ENCODE measurements around the gene TMEM17.

The TMEM17 gene

GRCh38 chr2:62471404-62471803 is 34.6 kb downstream of the TMEM17 start:
- DNase-seq: no peak

- no peak for DNase-seq
Measured at GRCh38 chr2:62469548-62469947, 36.4 kb downstream of the TMEM17 start.

DNA sequence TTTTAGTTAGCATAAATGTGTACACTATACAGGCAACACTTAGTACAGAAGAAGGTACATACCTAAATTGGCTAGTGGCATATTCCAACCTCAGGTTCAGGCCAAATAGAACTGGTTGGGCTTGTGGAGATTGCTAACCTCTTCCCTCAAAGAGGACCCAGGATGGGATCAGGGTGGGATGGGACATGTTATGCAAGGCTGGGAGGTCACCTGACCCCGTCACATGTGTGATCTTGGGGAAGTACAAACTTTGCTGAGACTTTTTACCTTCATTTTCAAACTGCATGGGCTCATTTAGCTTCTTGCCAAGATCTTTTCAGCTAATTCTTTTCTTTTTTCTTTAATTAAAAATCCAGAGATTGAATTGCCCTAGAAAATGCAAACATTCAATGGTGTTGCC is 36.9 kb downstream of the TMEM17 start:
- DNase-seq: no peak

DNA sequence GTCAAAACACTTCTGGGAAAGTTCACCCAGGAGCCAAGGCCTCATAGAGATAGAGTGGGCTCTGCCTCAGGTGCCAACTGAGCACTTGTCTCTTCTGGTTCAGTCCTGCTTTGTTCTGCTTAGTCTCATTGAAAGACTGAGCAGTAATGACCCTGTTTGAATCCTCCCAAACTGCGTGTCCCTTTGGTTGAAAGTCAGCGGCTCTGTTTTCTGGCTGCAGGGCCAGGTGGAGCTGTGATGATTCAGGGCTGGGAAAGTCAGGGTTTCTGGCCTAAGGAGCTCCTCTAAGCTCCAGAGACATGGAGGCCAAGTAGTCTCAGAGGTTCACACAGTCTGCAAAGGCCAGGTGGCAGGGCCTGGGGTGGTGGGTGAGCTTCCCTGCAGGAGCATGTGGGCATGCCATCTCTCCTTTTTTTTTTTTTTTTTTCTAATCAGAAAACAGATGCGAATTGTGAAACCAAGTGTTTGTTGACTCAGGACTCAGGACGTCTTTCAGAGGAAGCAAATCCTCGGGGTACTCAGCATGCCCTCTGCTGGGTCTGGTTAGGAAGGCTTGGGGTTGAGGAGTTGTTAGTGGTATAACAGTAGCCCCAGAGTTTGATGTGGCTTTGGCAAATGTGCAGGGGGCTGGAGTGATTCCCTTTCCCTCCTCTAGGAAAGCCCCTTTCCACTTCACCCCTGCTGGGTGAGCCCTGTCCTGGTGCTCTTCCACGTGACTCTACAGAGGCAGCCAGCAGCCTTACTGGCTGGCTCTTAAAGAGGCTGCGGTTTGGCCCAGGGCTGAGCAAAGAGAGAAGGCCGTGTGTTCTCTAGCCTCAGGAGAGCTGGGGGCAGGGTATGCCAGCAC is 38.3 kb downstream of the TMEM17 start:
- DNase-seq: no peak

DNA sequence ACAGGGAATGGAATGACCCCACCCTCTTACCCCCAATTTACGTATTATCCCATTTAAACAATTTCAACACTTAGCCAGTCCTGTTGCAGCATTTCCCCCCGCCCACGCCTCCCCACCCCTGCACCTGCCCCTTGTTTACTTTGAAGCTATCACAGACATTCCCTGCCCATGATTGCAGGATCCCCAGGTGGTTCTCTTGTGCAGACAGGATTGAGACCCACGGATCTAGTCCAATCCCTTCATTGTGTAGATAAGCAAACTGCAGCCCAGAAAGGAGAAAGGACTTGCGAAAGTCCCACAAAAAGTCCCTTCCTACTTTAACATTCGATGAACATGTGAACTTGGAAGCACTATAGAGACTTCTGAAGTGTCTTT is 38.9 kb downstream of the TMEM17 start:
- no peak for DNase-seq

DNA sequence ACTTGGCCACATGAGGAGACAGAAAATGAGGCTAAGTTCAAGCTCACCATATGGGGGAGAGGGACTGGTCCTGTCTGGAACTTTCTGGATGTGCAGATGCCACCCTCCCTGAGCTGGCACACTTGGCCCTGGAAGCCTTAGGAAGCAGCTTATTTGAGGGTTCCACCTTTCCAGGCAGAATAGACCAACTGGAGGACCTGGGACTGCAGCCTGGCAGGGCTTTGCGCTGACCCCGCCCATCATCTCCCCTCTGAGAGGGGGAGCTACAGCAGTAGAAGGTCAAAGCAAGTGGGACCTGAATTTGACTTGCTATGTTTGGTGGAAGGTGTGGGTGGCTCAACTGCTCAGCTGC is 39.5 kb downstream of the TMEM17 start:
- no peak for DNase-seq

GRCh38 chr2:62465741-62466502 is 40.1 kb downstream of the TMEM17 start:
- no peak for DNase-seq

DNA sequence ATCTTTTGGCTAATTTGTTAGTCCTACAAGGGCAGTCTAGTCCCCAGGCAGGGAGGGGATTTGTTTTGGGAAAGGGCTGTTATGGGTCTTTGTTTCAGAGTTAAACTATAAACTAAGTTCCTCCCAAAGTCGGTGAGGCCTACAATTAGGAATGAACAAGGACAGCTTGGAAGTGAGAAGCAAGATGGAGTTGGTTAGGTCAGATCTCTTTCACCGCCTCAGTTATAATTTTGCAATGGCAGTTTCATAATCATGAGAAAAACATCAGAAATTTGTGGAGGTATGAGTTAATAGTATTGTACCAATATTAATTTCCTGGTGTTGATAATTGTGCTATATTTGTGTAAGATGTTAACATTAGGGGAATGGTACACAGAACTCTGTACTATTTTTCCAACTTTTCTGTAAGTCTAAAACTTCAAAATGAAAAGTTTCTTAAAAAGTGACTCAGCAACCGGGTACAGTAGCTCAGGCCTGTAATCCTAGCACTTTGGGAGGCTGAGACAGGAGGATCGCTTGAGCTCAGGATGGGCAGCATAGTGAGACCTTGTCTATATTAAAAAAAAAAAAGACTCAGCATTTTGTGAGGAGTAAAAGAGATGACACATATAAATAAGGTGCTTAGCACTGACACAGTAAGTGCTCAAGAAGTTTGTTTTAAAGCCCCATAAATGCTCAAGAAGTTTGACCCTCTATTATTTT is 40.8 kb downstream of the TMEM17 start:
- DNase-seq: no peak

DNA sequence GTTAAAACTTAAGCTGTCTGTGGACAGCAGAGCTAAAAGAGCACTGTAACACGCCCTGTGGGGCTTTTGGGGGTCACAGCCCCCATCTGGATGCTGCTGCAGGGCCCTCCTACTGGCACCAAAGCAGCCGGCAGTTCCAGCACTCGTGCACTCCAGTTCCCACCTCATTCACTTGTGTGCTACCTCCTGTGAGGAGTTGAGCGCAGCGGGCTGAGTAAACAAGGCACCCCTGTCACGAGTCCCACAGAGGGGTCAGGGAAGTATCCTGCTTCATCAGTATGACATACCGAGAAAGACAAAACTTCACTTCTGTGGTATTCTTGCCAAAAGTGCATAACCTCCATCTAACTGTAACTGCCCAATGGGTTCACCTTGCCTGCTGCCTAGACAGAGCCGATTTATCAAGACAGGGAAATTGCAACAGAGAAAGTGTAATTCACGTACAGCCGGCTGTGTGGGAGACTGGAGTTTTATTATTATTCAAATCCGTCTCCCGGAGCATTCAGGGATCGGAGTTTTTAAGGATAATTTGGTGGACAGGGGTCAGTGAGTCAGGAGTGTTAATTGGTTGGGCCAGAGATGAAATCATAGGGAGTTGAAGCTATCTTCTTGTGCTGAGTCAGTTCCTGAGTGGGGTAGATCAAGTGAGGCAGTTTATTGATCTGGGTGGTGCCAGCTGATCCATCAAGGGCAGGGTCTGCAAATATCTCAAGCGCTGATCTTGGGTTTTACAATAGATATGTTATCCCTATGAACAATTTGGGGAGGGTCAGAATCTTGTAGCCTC is 41.6 kb downstream of the TMEM17 start:
- DNase-seq: no peak

DNA sequence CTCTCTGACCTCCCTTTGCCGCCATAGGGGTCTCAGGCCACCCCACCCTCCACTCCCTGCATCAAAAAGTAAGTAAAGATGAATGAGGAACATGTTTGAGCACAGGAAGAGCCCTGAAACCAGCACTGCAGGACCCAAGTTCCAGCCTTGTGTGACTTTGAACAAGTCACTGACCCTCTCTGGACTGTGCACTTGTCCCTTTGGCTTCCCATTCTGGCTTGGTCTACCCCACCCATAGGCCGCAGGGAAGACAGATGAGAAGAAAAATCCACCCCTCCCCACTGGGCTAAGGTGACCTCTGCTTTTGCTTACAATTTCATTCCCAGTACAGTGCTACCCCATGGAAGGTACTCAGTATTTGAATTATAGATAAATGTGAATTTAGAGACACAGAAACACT is 43.8 kb downstream of the TMEM17 start:
- no peak for DNase-seq

DNA sequence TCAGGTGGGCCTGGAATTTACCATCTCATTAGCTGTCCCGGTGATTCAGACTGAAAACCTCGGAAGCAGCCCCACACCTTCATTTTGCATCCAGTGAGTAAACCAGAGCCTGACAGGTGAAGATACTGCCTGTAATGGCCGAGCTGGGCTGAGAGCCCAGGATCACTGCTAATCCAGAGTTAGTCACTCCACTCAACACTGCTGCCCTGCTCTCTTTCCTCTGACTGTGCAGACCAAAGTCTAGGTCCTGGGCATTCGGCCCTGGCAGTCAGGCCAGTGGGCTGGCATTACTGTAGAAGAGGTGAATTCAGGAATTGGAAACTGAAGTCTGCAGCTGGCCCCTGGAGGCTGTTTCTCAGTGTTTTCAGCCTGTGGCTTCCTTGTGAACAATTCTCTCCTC is 44.3 kb downstream of the TMEM17 start:
- DNase-seq: no peak

DNA sequence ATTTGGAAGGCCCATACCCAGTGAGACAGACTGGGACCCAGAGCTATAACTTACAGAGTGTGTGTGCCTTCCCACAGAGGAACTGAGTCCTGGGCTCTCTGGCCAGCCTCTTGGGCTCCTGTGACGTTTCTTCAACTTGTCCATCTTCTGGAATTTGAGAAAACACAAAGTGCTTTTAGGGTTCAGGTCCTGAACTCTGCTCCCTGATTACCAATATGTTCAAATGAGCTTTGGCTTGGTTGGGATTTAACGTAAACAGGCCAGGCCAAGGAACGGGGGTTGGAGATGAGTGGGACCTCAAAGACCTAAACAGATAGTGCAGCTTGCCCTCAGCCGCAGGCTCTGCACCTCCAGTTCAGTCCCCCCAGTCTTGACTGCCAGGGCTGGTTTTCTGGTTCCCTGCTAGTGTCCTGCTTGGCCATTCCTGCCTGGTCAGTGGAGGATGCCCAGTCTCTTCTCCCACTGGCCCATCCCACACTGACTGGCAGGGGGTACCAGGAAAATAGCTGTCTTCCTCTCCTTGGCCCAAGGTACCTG is 44.9 kb downstream of the TMEM17 start:
- no peak for DNase-seq

- DNase-seq: no peak
Measured at GRCh38 chr2:62460175-62460574, 45.8 kb downstream of the TMEM17 start.

- no peak for DNase-seq
Measured at GRCh38 chr2:62459672-62460071, 46.3 kb downstream of the TMEM17 start.

DNA sequence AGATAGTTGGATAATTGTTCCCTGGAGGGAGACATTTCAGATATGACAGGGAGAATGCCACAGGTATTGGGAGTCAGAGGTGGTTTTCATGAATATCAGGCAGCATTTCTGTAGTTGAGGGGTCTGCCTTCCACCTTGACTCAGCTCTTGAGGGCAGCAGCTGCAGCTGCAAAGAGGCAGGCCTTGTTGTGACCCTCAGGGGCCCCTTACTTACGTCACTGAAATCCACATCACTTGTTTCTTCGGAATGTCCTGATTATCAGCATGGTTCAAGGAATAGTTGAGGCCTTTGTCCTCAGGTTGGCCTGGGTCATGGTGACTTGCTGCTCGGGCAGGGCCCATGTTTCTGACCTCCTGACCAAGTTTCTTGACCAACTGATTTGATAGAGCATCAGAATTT is 46.9 kb downstream of the TMEM17 start:
- DNase-seq: no peak

DNA sequence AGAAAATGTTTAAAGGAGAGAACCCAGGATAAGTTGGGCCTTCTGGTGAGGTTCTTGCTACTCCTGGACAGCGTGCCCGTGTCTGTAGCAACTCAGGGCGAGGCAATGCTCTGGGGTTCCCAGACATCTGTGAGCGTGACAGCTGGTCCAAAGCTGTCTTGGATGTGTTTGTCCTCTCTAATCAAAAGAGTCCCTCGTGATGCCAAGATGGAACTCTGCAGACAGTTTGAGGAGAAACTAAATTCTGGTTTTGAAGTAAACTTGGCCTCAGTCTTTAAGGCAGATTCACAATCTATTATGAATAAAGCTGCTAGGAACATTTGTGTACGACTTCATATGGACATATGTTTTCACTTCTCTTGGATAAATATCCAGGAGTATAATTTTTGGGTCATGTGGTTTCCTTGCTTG is 47.3 kb downstream of the TMEM17 start:
- DNase-seq: no peak

- DNase-seq: no peak
Measured at GRCh38 chr2:62458206-62458641, 47.8 kb downstream of the TMEM17 start.

DNA sequence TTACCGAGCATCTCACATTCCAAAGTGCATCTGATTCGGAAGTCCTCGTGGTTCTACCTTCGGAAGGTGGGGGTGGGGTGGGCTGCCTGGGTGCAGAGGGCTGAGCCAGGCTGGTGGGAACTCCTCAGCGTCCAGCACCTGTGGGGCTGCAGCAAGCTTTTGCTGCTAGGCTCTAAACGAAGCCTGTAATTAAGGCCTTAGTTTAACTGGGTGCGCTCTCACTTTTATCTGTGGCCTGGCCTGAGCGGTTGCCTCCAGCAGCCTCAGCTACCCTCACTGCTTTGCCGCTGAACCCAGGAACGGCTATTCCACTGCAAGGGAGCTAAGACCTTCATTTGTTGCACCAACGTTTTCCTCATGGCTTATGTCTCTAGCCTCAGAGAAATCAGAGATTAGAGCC is 48.4 kb downstream of the TMEM17 start:
- DNase-seq: no peak

- DNase-seq: peak; percentile 62
Measured at GRCh38 chr2:62456721-62457539, 49.1 kb downstream of the TMEM17 start.

DNA sequence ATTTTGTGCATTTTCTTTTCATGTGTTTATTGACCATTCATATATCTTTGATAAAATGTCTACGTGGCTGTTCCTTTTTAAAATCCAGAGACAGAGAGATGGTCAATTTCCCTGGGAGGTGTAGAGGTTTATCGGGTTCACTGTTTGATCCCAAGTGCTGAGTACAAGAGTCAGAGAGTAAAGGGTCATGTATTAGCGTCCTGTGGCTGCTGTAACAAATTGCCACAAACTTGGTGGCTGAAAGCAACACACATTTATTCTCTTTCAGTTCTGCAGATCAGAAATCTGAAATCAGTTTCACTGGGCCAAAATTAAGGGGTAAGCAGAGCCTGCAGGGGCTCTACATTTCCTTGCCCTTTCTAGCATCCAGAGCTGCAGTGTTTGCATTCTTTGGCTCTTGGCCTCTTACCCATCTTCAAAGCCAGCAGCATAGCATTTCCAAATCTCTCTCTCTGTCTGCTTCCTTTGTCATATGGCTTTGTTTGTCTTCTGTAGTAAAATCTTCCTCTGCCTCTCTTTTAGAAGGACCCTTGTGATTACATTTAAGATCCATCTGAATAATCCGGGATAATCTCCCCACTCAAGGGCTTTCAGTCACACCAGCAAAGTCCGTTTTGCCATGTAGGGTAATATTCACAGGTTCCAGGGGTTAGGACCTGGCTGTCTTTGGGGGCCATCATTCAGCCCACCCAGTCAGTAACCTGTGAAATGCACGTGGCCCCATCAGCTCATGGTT is 49.9 kb downstream of the TMEM17 start:
- no peak for DNase-seq

GRCh38 chr2:62453955-62454354 is 52.0 kb downstream of the TMEM17 start:
- no peak for DNase-seq

Data from stimulated activated CD4-positive, alpha-beta T cell treated with anti-CD3 and anti-CD28 coated beads, Interleukin-1b, Interleukin-23, amount 100 ng/mL, for 48 hours (primary cell).